Stomach (tissue), 4 donors: ENCODE measurements around the gene SUPT20H.

Experiments
- CTCF ChIP-seq, 7 experiments: fragments of 450-650 bp in 4 of 7; fragments of 200-600 bp in 3 of 7; sonication (generic) in 3 of 7; IDR thresholded peaks; one replicate each; pipeline ENCODE4 v1.5.1; 2016 to 2019; ENCODE audit warnings: antibody characterized with exemption in 7 of 7, control low read depth in 2 of 7, mild to moderate bottlenecking in 1 of 7
- EP300 ChIP-seq: sonication (generic); formaldehyde crosslinking; IDR thresholded peaks from one replicate; pipeline ENCODE4 v1.6.1; 2017; ENCODE audit warnings: antibody characterized with exemption
- POLR2AphosphoS5 ChIP-seq, 3 donors: sonication (generic); formaldehyde crosslinking; IDR thresholded peaks; one replicate each; pipeline ENCODE4 v1.6.1; 2016; ENCODE audit warnings: antibody characterized with exemption in 3 of 3

- TF ChIP-seq POLR2AphosphoS5 (IDR thresholded peaks at IDR 0.05) = no peak
- no peak for TF ChIP-seq EP300
- no peak for TF ChIP-seq CTCF (IDR thresholded peaks at IDR 0.05)
Observed at GRCh38 chr13:37101201-37101600, 41.7 kb upstream of the SUPT20H start.
